Muscle of back (tissue), 11 donors: ENCODE data around the gene DAB1. TPM values are rescaled to one million over a fixed set of nuclear protein-coding genes. Genes with fewer than 3 reads are reported as not detected.

Experiments used
- DNase-seq, 3 donors: peaks; one replicate each; pipeline versions ENCODE4 v3.0.0 to v3.0.0-alpha.2; 2013
- polyA plus RNA-seq, 10 donors: library from polyadenylated mRNA; unstranded; fragments of 120-200 nt; gene quantifications; one replicate each; pipeline ENCODE4 v1.2.1, GENCODE V29; 2013; ENCODE audit not compliant: insufficient read length in 10 of 10

The DAB1 gene
- polyA plus RNA-seq, 10 donors, result 2.1 to 5.5 (median 3.2) TPM

GRCh38 chr1:57276918-57277317, 146.9 kb downstream of the DAB1 start:
- DNase-seq, result no peak

GRCh38 chr1:57272601-57273000, 151.3 kb downstream of the DAB1 start:
- no peak for DNase-seq

DNA sequence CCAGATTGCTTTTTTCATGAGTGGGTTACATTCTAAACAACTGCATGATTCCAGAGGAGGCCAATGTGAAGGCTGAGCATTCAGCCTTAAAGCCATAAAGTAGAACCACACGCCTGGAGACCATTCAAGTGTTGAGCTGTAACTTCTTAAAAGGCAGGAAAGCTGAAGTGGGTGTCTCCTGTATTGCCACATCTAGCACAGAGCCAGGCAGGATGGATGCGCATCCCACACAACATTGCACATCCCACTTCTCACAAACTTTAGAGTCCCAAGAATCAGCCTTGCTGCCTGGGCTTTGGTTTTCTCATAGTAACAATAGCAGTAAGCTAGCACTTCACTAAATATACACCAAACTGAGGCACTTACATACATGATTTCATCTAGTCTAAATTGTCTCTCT, 151.7 kb downstream of the DAB1 start:
- no peak for DNase-seq

GRCh38 chr1:57270927-57271698, 152.7 kb downstream of the DAB1 start:
- DNase-seq, result no peak

DNA sequence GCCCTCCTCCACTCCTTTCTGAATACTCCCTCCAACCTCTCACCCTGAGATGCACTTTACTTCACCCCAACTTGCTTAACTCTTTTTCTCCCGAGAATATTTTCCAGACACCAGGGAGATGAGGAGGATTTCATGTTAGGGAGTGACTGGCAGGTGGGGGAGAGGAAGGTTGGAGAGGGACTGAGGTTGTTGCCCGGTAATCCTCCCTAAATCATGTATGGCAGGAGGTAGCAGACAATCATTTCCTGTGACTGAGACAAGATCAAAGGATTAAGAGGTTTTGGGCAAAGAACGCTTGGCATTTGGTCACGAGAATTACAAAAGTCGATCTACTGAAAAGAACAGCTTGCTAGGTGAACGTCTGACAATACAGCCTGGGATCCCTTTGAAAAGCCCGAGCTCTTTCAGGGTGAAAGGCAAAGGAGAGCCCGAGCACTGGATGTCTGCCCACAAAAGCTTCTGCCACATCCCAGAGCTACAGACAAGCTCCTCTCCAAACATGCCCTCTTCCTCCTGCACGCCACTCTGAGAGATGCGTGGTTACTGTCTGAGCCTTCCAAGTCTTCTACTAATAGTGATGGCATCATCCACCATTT, 154.1 kb downstream of the DAB1 start:
- DNase-seq, result no peak

GRCh38 chr1:57265104-57265503, 158.8 kb downstream of the DAB1 start:
- no peak for DNase-seq

DNA sequence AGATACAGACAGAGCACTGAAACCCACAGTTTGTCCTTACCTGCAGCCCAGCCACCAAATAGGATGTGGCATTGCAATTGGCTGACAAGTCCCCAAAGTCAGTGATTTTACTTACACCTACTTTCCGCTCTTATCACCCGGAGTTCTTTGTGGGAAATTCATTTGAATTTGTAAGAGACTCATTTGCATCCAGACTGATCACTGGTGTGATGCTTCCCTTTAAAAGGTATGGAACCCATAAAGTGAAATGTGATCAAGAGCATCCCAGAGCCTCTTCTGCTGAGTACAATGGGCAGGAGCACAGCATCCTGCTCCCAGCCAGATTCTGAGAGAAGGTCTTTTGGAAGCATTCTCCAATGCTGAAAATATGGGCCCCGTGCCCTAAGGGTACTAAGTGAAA, 161.4 kb downstream of the DAB1 start:
- DNase-seq, result no peak

DNA sequence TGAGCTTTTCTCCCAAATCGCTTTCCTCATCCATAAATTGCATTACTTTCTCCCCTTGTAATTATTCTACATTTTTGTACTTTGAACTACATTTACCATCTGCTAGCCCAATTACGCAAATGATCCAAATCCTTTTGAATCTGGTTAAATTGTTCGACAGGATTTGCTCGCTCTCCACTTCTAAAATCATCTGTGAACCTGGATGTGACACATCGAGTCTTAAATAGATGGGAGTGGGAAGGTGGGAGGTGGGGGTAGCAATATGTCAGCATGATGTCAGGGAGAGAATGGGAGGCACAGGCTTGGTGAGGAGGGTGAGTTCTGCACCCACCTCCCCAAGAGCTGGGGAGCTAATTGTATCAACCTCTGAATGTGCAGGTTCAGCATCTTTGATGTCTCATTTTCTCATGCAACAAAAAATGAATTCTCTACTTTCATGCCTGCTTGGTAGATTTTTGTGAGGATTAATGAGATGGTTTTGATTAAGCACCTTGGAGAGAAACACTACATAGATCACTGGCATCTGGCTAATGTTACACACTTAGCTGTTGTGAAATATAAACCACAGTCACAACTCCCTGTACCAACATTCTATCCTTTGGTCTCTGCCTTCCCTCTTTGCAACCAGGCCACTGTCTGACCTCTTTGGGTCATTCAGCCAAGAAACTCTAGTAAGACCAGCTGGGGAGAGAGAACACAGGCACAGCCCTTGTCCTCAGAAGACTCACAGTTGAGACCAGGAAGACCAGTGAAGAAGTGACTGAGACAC, 165.1 kb downstream of the DAB1 start:
- DNase-seq, result no peak

DNA sequence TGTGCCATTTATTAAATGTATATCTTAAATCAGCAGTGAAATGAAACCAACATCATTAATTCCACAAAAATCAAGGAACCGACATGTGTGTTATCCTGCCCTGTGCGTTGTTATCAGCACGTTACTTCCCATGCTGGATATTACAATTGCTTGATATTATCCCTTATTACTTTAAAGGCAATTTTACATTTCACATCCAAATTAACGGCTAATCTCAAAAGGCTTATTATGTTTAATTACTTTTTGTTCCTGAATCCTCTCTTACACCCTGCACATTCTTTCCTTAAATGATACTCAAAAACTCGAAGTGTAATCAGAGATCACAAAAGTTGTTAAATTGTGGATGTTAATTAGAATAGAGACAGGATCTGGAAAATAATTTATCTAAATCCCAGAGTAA, 167.9 kb downstream of the DAB1 start:
- no peak for DNase-seq

- DNase-seq, result peak in 1 of 3 donors; percentile 25
Measured at GRCh38 chr1:57254022-57254421, 169.8 kb downstream of the DAB1 start.

DNA sequence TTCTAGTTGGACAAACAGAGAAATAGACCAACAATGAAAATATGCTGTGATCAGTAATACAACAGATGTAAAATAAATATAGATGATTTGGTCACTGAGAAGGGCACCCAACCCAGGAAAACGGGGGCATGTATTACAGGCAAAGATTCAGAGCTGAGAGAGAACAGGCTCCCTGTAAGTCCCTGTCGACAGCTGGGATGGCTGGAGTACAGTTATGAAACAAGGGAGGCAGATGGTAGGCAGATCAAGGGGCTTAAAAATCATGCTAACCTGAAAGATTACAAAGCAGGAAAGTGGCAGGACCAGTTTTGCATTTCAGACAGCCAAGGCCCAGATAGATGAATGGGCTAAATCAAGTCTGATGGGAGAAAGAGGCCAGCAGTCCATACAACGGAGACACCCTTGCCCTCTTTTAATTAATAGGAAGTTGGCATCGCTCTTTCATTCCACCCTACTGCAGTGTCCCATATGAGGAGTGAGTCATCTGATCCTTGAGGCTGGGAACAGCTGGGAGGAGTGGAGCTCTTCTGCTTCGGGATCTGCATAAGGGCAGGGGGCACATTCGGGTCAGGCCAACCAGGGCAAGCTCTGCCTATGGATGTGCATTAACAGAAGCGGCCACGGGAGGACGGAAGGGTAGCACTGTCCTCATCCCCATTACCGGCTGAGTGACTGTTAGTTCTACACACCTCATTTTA, 171.1 kb downstream of the DAB1 start:
- no peak for DNase-seq

GRCh38 chr1:57250021-57250420, 173.8 kb downstream of the DAB1 start:
- no peak for DNase-seq

DNA sequence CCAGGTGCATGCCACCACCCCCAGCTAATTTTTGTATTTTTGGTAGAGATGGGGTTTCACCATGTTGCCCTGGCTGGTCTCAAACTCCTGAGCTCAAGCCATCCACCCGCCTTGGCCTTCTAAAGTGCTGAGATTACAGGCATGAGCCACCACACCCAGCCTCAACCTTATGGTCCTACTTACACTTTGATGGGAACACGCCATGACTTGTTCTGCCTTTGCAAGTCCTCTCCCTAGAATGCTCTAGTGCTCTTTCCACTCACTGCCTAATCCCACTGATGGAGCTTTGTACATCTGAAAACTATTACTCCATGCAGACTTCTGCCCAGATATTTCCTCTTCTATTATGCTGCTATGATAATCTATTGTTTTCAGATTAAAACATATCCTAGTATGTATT, 174.3 kb downstream of the DAB1 start:
- no peak for DNase-seq

DNA sequence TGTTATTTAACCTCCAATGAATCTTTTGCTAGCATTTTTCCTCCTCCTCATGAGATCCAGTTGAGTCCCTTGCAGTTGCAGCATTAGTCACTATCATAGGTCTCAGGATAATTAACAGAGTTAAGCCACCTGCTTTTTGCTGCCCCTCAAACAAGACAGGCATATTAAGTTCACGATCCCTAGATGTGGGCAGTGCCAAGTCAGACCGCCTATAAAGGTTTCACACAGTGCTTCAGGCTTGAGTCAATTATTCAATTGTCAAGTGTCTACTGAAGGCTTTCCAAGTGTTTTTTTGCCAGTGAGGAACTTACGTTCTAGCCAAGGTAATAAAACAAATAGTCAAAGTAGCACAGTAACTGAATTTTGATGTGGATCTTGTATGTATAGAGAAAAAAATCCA, 175.0 kb downstream of the DAB1 start:
- no peak for DNase-seq

DNA sequence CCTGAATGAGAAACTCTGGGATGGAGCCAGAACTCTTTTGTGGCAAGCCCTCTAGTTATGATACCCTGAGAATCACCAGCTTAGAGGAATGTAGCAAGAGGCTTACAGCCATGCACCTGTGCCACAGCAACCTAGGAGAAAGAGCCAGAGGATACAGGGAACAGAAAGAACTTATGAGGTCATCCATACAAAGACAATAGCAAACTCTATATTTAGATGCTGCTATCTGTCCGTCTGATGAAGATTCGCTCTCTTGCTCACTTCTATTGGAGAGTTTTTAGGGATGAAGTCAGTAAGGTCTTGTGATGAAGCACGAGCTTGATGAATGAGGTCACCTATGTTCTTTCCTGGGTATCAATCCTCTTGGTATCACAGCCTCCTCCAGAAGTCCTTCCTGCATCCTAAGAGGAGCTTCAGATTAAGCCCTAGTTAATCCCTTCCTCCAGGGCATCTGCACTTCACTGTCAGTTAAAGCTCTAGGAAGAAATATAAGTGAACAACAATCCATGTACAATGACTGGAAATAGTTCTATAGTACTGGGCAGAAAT, 185.6 kb downstream of the DAB1 start:
- no peak for DNase-seq

DNA sequence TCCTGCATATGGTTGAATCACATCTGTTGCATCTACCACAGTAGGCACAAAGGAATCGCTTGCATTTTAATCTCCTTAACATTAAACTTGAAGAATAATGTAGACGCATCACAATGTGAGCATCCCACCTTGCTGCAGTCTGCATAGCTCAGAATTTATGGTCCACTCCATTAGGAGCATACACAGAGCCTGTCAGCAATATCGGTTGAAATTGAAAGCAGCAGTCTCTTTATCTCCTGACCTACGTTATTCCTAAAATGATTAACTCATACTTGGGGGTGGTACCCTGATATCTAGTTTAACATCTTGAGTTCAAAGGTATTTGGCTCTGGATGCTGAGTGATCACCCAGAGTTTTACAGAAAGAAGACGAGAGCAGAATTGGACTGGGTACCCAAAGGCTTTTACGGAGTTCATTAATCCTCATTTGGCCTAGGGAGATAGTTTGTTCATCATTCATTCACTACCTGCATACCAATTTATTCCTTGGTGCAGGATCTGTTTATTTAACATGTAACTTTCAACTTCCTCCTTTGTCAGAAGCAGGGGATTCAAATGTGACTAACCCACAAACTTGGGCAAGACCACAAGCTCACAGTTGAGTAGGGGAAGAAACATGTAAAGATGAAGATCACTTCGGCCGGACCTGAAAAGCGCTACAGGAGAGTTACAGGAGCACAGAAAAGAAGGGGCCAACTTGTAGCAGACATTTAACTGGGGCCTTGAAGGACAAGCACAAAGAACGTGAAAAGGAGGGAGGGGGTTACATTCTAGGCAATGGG, 187.9 kb downstream of the DAB1 start:
- DNase-seq, result no peak

DNA sequence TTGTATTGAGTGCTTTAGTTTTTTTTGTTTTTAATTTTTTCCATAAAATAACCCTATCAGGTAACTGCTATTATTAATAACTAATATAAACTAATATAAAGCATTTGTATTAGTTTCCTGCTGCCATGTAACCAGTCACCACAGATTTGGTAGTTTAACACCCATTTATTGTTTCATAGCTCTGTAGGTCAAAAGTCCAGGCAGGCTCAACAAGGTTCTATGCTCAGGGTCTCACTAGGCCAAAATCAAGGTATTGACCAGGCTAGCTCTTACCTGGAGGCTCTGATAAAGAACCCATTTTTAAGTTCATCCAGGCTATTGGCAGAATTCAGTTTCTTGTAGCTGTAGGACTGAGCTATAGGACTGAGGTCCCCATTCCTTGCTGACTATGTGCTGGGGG, 189.4 kb downstream of the DAB1 start:
- DNase-seq, result no peak

DNA sequence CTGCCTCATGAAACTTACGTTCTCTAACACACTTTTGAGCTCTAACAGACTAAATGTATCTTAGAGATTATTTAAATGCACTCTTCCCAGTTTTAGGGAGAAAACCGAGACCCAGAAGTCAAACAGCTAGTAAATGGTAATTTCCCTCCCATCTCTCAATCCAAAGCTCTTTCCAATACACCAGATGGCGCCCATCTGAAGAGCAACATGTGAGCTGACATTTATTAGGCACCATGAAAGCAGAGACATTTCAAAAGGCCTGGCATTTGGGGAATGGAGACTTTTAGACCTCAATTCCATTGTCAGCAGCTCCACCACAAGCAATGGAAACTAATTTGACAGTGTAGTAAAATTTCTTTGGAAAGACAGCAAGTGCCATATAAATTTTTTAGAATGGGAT, 191.4 kb downstream of the DAB1 start:
- no peak for DNase-seq

GRCh38 chr1:57229998-57230397, 193.9 kb downstream of the DAB1 start:
- no peak for DNase-seq

DNA sequence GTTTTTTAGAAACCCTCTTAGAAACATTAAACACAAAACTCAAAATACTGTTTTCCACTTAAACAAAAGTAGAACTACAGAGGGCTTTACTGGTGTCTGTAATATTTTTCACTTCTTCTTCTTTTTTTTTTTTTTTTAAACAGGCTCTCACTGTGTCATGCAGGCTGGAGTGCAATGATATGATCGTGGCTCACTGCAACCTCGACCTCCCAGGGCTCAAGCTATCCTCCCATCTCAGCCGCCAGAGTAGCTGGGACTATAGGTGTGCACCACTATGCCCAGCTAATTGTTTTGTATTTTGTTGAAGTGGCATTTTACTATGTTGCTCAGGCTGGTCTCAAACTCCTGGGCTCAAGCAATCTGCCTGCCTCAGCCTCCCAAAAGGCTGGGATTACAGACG, 194.8 kb downstream of the DAB1 start:
- DNase-seq, result no peak

DNA sequence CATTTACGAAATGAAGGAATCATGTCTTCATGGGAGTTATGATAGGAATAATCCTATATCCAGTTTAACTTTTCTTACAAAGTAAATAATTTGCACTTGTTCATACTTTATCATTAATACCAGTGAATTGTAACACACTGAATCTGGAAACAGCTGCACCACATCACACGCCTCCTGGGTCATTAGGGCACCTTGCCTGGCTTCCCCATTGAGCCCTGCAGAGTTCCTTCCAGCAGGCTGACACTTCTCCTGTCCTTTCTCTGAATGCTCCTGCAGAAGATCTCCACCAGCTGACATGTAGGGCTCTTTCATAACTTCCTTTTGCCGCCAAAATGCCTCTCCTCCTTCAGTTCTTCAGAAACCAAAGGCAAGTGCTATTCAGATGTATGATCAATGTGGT, 201.1 kb downstream of the DAB1 start:
- DNase-seq, result no peak
